Activated CD4-positive, alpha-beta memory T cell treated with anti-CD3 and anti-CD28 coated beads for 36 hours (primary cell): Measurements from ENCODE around the gene GSG1L. TPM values are rescaled to one million over a fixed set of nuclear protein-coding genes. Genes with fewer than 3 reads are reported as not detected.
"Not testable (repeated sequence)": the region's sequence is repeated elsewhere in the genome, so short reads cannot be mapped to it uniquely, and the experiment has no call there.

Source experiments
- CTCF ChIA-PET: fragments of 350-600 bp; sonication (Branson Sonifier 250); formaldehyde crosslinking; loops from one replicate; lab custom pipeline; 2021; ENCODE audit warnings: antibody characterized with exemption, inconsistent platforms; lab: Charles Lee
- POLR2A ChIA-PET: fragments of 350-600 bp; sonication (Branson Sonifier 250); formaldehyde crosslinking; loops from one replicate; lab custom pipeline; 2021; ENCODE audit warnings: antibody characterized with exemption; lab: Charles Lee
- DNase-seq: peaks from one replicate; pipeline ENCODE4 v3.0.0-alpha.2; 2020
- H3K27ac Mint-ChIP-seq: one replicate; pipeline ENCODE4 v1.8.0; 2021; ENCODE audit warnings: mixed read lengths
- H3K27me3 Mint-ChIP-seq: one replicate; pipeline ENCODE4 v1.8.0; 2021; ENCODE audit warnings: mixed read lengths
- H3K36me3 Mint-ChIP-seq: one replicate; pipeline ENCODE4 v1.8.0; 2021; ENCODE audit warnings: mixed read lengths
- H3K4me1 Mint-ChIP-seq: one replicate; pipeline ENCODE4 v1.8.0; 2021; ENCODE audit warnings: low read depth, mixed read lengths
- H3K4me3 Mint-ChIP-seq: one replicate; pipeline ENCODE4 v1.8.0; 2021; ENCODE audit warnings: mild to moderate bottlenecking, mixed read lengths
- H3K9me3 Mint-ChIP-seq: one replicate; pipeline ENCODE4 v1.8.0; 2021; ENCODE audit warnings: mixed read lengths
- intact Hi-C: fragments of 100-400 bp; cut with micrococcal nuclease; formaldehyde crosslinking; loops from one replicate; pipeline ENCODE4 v1.15.1; 2023
- total RNA-seq, 2 experiments: library from RNA; stranded (reverse); gene quantifications; one replicate each; pipeline ENCODE4 v1.2.3, GENCODE V29; 2021

The GSG1L gene
- total RNA-seq, 2 experiments from 2014 or later, result 0.26 to 0.44 TPM

DNA sequence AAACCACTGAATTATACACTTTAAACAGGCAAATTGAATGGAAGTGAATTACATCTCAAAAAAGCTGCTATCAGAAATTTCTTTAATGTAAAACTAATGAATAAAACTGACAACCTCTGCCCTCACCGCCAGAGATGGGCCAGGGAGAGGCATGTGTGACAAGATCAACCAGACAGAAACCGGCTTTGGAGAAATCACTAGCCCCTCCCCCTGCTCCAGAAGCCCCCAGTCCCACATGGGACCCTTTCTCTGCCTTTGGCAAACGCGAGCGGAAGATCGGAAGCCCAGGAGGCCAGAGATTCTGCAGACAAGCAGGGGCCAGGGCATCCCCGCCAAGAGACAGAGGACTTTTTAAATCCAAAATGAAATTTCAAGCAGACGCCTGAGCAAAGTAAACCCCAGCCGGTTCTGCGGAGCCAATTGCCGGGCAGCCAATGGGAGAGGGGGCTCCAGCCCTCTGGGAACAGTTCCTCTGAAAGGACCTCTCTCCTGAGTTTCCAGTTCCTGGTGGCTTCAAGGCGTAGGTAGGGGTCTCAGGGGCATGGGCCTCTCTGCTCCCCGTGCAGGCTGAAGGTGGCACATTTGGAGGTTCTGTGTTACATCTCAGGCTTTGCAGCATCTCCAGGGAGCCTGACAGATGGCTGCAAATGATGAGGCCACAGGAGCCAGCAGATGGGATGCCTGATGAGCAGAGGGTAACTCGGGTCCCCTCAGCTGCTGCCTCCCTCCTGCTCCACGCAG is 118.1 kb downstream of the GSG1L start:
- H3K9me3 Mint-ChIP-seq, result no peaks in the 10 kb centered on the region
- POLR2A ChIA-PET, result no interaction called here
- H3K36me3 Mint-ChIP-seq, result no peaks in the 10 kb centered on the region
- H3K27ac Mint-ChIP-seq, result no peak overlapping the region
- intact Hi-C loops, result no loop called here
- CTCF ChIA-PET, result no interaction called here
- H3K4me3 Mint-ChIP-seq, result no peak overlapping the region
- peaks cover 10% of the 10 kb centered on the region for H3K27me3 Mint-ChIP-seq
- H3K4me1 Mint-ChIP-seq, result no peaks in the 10 kb centered on the region
- no peak for DNase-seq

DNA sequence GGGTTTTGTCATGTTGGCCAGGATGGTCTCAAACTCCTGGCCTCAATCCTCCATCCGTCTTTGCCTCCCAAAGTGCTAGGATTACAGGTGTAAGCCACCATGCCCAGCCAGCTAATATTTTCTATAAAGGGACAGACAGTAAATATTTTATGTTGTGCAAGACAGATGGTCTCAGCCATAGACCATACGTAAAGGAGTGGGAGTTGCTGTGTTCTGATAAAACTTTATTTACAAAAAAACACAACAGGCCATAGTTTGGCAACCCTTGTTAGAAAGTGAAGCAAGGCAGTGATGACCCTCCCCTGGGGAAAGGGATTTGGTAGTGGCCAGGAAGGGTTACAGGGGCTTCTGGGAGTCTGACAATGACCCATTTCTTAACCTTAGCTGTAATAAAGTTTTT is 119.7 kb downstream of the GSG1L start:
- no peaks in the 10 kb centered on the region for H3K4me1 Mint-ChIP-seq
- H3K27me3 Mint-ChIP-seq, result peaks cover 8% of the 10 kb centered on the region
- CTCF ChIA-PET, result no interaction called here
- intact Hi-C loops, result no loop called here
- no peak overlapping the region for H3K27ac Mint-ChIP-seq
- POLR2A ChIA-PET, result no interaction called here
- no peaks in the 10 kb centered on the region for H3K9me3 Mint-ChIP-seq
- no peak for DNase-seq
- H3K4me3 Mint-ChIP-seq, result no peak overlapping the region
- H3K36me3 Mint-ChIP-seq, result no peaks in the 10 kb centered on the region

DNA sequence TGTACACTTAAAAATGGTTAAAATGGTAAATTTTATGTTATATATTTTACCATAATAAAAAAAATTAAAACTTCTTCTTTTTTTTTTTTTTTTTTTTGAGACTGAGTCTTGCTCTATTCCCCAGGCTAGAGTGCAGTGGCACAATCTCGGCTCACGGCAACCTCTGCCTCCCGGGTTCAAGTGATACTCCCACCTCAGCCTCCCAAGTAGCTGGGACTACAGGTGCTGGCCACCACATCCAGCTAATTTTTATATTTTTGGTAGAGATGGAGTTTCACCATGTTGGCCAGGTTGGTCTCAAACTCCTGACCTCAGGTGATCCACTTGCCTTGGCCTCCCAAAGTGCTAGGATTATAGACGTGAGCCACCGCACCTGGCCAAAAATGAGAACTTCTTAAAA is 121.4 kb downstream of the GSG1L start:
- H3K4me3 Mint-ChIP-seq, H3K27ac Mint-ChIP-seq, DNase-seq, CTCF ChIA-PET, H3K36me3 Mint-ChIP-seq, H3K4me1 Mint-ChIP-seq, intact Hi-C loops, H3K9me3 Mint-ChIP-seq, POLR2A ChIA-PET: not testable (repeated sequence)
- peaks cover 15% of the 10 kb centered on the region for H3K27me3 Mint-ChIP-seq

DNA sequence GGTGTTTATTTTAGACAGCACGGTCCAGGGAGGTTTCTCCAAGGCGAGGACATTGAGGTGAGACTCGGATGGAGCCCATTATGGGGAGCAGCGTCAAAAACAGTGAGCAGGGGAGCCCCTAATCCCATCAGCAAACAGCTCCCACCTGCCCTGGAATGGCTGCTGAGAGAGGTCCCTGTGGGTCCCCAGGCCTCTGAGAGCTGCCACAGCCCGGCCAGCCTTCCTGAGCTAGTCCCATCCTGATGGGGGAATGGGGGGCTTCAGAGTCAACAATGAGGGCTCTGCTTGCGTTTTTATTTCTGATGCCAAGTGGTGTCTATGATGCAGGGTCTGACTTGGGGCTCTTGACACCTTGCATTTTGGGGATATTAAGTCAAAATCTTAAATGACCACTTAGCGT is 128.4 kb downstream of the GSG1L start:
- no peak for DNase-seq
- no peaks in the 10 kb centered on the region for H3K4me1 Mint-ChIP-seq
- POLR2A ChIA-PET, result no interaction called here
- no peak overlapping the region for H3K27ac Mint-ChIP-seq
- H3K4me3 Mint-ChIP-seq, result no peak overlapping the region
- CTCF ChIA-PET, result no interaction called here
- peaks cover 5% of the 10 kb centered on the region for H3K9me3 Mint-ChIP-seq
- peaks cover 20% of the 10 kb centered on the region for H3K27me3 Mint-ChIP-seq
- H3K36me3 Mint-ChIP-seq, result no peaks in the 10 kb centered on the region
- intact Hi-C loops, result no loop called here

DNA sequence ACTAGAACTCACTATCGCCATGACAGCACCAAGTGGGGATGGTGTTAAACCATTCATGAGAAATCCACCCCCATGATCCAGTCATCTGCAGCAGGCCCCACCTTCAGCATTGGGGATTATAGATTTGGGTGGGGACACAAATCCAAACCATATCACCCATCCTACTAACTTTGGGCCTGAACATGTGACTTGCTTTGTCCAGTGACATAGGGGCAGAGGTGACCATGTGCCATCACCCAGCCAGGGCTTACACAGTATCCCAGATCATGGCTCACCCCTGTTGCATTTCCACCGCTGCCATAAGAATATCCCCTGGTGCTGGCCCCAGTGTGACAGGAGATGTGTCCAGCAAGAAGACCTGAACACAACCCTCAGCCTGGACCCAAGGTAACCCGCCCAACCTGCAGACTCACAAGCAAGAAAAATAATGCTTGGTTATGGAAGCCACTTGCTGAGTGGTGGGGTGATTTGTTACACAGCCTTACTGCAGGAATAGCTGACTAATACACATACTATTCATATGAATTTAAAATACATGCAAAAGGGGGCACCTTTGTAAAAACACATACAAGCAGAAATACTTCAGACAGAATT is 130.9 kb downstream of the GSG1L start:
- no peaks in the 10 kb centered on the region for H3K36me3 Mint-ChIP-seq
- CTCF ChIA-PET, result no interaction called here
- DNase-seq, result no peak
- no peak overlapping the region for H3K27ac Mint-ChIP-seq
- POLR2A ChIA-PET, result no interaction called here
- H3K27me3 Mint-ChIP-seq, result peaks cover 20% of the 10 kb centered on the region
- no peak overlapping the region for H3K4me3 Mint-ChIP-seq
- no peaks in the 10 kb centered on the region for H3K4me1 Mint-ChIP-seq
- peaks cover 5% of the 10 kb centered on the region for H3K9me3 Mint-ChIP-seq
- intact Hi-C loops, result no loop called here

DNA sequence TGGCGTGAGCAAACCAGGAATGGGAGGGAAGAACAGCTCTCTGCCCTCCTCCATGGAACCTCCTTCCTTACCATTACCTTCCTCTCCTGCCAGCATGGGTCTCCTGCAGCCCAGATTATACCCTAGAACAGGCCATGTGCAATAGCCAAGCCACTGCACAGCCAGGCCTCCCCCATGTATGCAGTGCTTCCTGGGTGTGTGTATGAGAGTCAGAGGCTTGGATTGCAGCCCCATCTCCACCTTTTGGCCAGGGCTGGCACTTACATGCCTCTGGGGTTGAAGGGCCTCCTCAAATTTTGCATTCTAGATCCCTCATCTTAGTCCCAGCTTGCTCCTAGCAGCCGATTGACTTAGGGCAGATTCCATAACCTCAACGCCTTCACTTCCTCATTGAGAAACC is 133.7 kb downstream of the GSG1L start:
- no peaks in the 10 kb centered on the region for H3K4me1 Mint-ChIP-seq
- POLR2A ChIA-PET, result no interaction called here
- peaks cover 5% of the 10 kb centered on the region for H3K9me3 Mint-ChIP-seq
- no peaks in the 10 kb centered on the region for H3K36me3 Mint-ChIP-seq
- H3K27ac Mint-ChIP-seq, result no peak overlapping the region
- peaks cover 21% of the 10 kb centered on the region for H3K27me3 Mint-ChIP-seq
- no peak for DNase-seq
- intact Hi-C loops, result no loop called here
- CTCF ChIA-PET, result no interaction called here
- no peak overlapping the region for H3K4me3 Mint-ChIP-seq

DNA sequence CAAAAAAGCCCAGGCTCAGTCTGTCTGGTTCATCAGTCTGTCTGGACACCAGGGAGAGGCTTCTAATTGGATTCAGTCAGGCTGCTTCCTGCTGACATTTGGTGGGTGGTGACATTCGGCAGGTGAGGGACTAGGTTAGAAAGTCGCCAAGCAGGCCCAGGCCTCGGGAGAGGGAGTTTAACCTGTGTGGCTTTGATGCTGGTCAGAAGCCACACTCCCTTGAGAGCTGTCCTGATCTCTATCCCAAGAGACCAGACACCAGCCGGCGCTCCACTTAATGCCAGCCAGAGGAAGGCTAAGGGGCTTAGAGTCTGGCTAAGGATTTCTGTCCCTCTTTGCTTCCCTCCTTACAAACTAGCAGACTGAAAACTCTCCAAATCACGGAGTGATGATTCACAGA is 135.0 kb downstream of the GSG1L start:
- ChIA-PET POLR2A (no interaction called here), CTCF (no interaction called here)
- Mint-ChIP-seq H3K36me3 (no peaks in the 10 kb centered on the region), H3K27ac (no peak overlapping the region), H3K27me3 (peaks cover 20% of the 10 kb centered on the region), H3K4me1 (no peaks in the 10 kb centered on the region), H3K9me3 (peaks cover 5% of the 10 kb centered on the region), H3K4me3 (no peak overlapping the region)
- DNase-seq, result no peak
- intact Hi-C loops, result no loop called here

DNA sequence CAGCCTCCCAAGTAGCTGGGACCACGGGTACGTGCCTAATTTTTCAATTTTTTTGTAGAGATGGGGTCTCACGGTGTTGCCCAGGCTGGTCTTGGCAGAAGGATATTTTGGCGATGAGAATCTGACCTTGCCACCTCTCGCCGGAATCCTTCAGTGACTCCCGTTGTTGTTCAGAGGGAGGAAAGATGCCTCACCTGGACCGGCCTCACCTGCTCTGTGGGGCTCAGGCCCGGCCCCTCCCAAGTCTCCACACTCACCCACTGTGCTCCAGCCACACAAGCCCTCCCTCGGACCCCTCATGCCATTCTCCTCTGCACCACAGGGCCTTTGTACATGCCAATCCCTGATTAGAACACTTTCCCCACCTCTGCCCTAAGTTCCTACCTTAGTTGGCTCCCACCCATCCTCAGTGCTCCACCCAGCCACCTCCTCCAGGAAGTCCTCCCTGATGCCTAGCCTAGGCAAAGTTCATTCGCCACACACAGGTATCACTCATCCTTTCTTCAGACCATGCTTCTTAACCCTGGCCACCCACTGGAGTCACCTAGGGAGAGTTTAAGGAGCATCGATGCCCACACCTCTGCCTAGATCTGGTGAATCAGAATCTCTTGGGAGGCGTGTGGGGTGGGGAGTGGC is 136.1 kb downstream of the GSG1L start:
- ChIA-PET CTCF (no interaction called here), POLR2A (no interaction called here)
- Mint-ChIP-seq H3K4me1 (no peaks in the 10 kb centered on the region), H3K36me3 (no peaks in the 10 kb centered on the region), H3K27me3 (peaks cover 23% of the 10 kb centered on the region), H3K4me3 (no peak overlapping the region), H3K27ac (no peak overlapping the region), H3K9me3 (peaks cover 2% of the 10 kb centered on the region)
- no peak for DNase-seq
- intact Hi-C loops, result no loop called here

DNA sequence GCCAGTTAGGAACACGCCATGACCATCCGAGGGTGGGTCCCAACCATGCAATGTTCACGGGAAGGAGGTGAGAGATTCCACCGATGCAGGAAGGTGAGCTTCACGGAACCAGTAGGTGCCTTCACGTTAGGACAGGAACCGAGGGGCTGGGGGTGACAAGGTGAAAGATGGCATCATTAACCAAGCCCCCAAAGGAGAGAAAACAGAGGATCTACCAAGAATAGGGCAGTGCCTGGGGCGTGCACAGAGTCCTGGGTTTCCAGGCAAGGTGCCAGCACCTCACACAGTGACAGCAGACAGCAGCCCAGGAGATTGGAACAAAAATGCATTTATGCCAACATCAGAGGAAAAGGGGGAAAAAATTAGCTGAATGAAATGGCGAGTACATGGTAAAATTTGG is 137.9 kb downstream of the GSG1L start:
- no peak for DNase-seq
- peaks cover 37% of the 10 kb centered on the region for H3K27me3 Mint-ChIP-seq
- ChIA-PET POLR2A (no interaction called here), CTCF (no interaction called here)
- no peaks in the 10 kb centered on the region for H3K9me3 Mint-ChIP-seq
- no peaks in the 10 kb centered on the region for H3K4me1 Mint-ChIP-seq
- no peaks in the 10 kb centered on the region for H3K36me3 Mint-ChIP-seq
- intact Hi-C loops, result no loop called here
- no peak overlapping the region for H3K27ac Mint-ChIP-seq
- no peak overlapping the region for H3K4me3 Mint-ChIP-seq

DNA sequence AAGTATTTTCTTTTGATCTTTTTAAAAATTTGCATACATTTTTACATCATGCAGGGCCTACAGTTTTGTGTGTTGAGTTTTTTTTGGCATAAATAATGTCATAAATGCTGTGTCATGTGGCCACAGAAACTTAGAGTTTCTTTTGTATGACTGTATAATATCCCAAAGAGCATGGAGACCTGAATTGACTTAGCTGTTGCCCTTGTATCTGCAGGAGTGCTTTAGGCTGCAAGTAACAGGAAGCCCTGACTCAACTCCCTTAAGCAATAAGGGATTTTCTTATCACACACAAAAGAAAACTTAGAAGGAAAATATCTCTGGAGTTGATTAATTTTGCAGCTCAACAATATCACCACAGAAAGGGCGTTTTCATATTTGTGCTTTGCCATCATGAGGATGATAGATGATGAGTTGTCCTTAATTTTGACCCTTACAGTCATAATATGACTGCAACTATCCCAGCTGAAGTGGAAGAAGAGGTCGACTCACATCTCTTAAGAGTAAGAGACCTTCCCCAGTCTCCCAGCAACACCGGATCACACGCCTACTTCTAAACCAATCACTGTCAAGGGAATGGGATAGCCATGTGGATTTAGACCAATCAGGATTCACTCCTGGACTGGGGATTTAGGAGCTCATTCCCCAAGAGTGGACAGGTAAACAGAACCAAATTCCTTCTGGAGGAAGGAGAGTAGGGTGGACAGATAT is 138.9 kb downstream of the GSG1L start:
- Mint-ChIP-seq H3K36me3 (no peaks in the 10 kb centered on the region), H3K27ac (no peak overlapping the region), H3K9me3 (no peaks in the 10 kb centered on the region), H3K4me1 (no peaks in the 10 kb centered on the region), H3K27me3 (peaks cover 42% of the 10 kb centered on the region), H3K4me3 (no peak overlapping the region)
- intact Hi-C loops, result no loop called here
- DNase-seq, result no peak
- ChIA-PET POLR2A (no interaction called here), CTCF (interaction anchor here (0.6 kb wide), 1 partner anchor 293 kb away, joined by 4 read pairs; no protein-coding TSS in a partner anchor)

DNA sequence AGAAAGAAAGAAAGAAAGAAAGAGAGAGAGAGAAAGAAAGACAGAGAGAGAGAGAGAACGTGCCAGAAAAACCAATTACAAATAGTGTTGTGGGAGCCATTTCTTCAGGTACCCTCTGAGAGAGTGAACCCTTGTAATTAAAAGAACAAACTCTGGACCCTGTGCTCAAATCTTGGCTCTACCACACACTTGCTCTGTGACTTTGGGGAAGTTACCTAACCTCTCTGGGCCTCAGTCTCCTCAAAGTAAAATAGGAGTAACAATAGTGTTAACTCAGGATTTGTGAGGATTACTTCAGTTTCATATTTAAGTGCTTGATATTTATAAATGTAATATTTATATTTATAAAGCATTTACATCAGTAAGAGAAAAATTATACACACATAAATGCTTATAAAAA is 139.8 kb downstream of the GSG1L start:
- peaks cover 50% of the 10 kb centered on the region for H3K27me3 Mint-ChIP-seq
- H3K9me3 Mint-ChIP-seq, result no peaks in the 10 kb centered on the region
- ChIA-PET POLR2A (no interaction called here), CTCF (no interaction called here)
- intact Hi-C loops, result no loop called here
- no peak overlapping the region for H3K4me3 Mint-ChIP-seq
- no peaks in the 10 kb centered on the region for H3K36me3 Mint-ChIP-seq
- no peak for DNase-seq
- no peak overlapping the region for H3K27ac Mint-ChIP-seq
- no peaks in the 10 kb centered on the region for H3K4me1 Mint-ChIP-seq

DNA sequence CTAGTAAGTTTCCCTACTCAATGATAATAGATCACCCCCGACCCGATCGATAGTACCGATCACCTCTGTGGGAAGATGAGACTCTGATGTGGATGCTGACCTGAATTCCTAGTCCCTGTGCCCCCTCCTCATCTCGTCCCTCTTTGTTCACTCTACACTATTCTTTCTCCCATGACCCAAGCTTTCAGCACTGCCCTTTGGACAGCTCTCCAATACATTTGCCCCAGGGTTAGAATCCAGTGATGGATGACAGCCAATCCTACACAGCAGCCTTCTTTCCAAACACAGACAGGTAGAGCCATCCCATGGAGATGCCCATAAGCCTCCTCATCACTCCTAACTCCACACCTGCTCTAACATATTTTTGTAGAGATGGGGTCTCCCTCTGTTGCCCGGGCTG is 141.1 kb downstream of the GSG1L start:
- Mint-ChIP-seq H3K36me3 (no peaks in the 10 kb centered on the region), H3K4me1 (no peaks in the 10 kb centered on the region), H3K4me3 (no peak overlapping the region), H3K27me3 (peaks cover 47% of the 10 kb centered on the region), H3K27ac (no peak overlapping the region), H3K9me3 (no peaks in the 10 kb centered on the region)
- intact Hi-C loops, result no loop called here
- DNase-seq, result no peak
- ChIA-PET POLR2A (no interaction called here), CTCF (no interaction called here)
